Mucosa of gallbladder (tissue), 1 donor: ENCODE results near the gene TUSC2. TPM values are rescaled to one million over a fixed set of nuclear protein-coding genes. Genes with fewer than 3 reads are reported as not detected.

Experiments used
- total RNA-seq: library from RNA; stranded (reverse); gene quantifications from one replicate; pipeline ENCODE4 v1.2.1, GENCODE V29; 2021
- donor health status: DM: no; HTN: no; CAD: no.

Gene TUSC2
- total RNA-seq, 1 donor from 2014 or later: 42.5 TPM

Other genes with a start within 250 kb of the TUSC2 start
- gene RBM5, start 239.3 kb downstream of the TUSC2 start, total RNA-seq: 132 TPM
- gene SEMA3F, start 172.9 kb downstream of the TUSC2 start, total RNA-seq: 34.1 TPM
- not detected for gene GNAT1, start 136.6 kb downstream of the TUSC2 start, total RNA-seq
- 2.2 TPM for gene SLC38A3, start 123.0 kb downstream of the TUSC2 start, total RNA-seq
- gene GNAI2, start 92.0 kb downstream of the TUSC2 start, total RNA-seq: 261 TPM
- 87.0 TPM for gene SEMA3B, start 59.1 kb downstream of the TUSC2 start, total RNA-seq
- 0.95 TPM for gene LSMEM2, start 49.1 kb downstream of the TUSC2 start, total RNA-seq
- 74.8 TPM for gene IFRD2, start 35.8 kb downstream of the TUSC2 start, total RNA-seq
- 7.8 TPM for gene HYAL3, start 28.8 kb downstream of the TUSC2 start, total RNA-seq
- gene NAA80, start 28.8 kb downstream of the TUSC2 start, total RNA-seq: 12.7 TPM
- gene HYAL1, start 24.6 kb downstream of the TUSC2 start, total RNA-seq: 82.4 TPM
- gene HYAL2, start 5.5 kb downstream of the TUSC2 start, total RNA-seq: 84.6 TPM
- gene RASSF1, start 12.6 kb upstream of the TUSC2 start, total RNA-seq: 27.5 TPM
- gene ZMYND10, start 17.5 kb upstream of the TUSC2 start, total RNA-seq: 2.2 TPM
- 26.7 TPM for gene NPRL2, start 22.6 kb upstream of the TUSC2 start, total RNA-seq
- 35.4 TPM for gene CYB561D2, start 22.6 kb upstream of the TUSC2 start, total RNA-seq
- gene TMEM115, start 31.3 kb upstream of the TUSC2 start, total RNA-seq: 57.5 TPM
- 1.8 TPM for gene CACNA2D2, start 175.4 kb upstream of the TUSC2 start, total RNA-seq
- gene C3orf18, start 239.5 kb upstream of the TUSC2 start, total RNA-seq: 12.3 TPM
- gene HEMK1, start 241.3 kb upstream of the TUSC2 start, total RNA-seq: 29.3 TPM